Fibroblast of peridontal ligament (primary cell): Measurements from ENCODE around the gene TNK2.
"Not testable (repeated sequence)": the region's sequence is repeated elsewhere in the genome, so short reads cannot be mapped to it uniquely, and the experiment has no call there.

ENCODE experiments used
- DNase-seq: peaks from one replicate; pipeline ENCODE4 v3.0.0-alpha.2; 2010; ENCODE audit errors: extremely low read depth

The TNK2 gene

DNA sequence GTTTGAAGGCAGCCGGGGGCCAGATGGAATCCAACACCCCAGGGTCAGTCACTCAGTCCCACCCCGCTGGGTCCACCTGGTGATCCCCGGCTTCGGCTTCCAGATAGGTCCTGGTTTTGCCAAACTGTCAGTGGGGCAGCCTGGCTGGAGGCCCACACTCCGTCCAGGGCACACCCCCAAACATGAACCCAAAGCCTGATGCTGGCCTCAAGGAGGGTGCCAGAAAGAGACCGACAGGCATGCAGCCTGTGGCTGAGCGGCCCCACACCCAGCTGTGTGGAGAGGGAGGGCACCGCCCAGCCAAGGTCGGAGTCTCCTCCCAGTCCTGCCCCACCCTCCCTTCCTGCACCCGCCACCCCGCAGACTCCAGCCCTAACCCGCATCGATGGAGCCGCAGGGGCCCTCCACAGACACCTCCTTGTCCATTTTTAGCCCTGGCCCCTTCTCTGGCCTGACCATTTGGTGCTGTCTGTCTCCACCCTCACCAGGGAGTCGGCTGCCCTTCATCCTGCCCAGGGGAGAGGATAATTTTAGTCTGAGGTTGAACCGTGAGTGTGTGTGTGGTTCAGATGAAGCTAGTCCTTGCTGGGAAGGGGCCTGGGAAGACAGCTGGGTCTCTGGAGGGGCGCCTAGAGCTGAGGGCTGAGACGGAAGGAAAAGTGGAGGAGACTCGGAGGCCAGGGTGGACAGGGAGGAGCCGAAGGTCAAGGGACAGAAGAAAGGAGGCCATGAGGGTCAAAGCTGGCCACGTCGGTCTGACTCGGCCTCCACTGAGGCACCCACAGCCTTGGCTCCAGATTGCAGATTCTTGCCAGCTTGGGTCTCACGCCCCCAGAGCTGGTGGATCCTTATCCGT is 23.1 kb downstream of the TNK2 start:
- DNase-seq = no peak

DNA sequence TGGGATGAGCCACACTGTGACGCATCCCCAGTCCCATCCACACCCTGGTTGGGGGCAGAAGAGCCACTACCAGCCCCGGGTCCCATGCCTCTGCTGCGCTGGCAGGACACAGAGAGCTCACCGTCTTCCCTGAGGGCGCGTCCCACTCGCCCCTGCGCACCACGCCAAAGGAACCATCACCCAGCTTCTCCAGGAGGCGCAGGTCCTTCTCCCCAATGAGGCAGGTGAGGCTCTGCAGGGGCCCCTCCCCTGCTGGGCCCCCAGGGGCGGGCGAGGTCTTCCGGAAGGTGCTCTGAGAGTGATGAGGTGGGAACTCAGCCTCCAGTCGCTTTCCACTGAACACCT is 23.7 kb downstream of the TNK2 start:
- DNase-seq = no peak

DNA sequence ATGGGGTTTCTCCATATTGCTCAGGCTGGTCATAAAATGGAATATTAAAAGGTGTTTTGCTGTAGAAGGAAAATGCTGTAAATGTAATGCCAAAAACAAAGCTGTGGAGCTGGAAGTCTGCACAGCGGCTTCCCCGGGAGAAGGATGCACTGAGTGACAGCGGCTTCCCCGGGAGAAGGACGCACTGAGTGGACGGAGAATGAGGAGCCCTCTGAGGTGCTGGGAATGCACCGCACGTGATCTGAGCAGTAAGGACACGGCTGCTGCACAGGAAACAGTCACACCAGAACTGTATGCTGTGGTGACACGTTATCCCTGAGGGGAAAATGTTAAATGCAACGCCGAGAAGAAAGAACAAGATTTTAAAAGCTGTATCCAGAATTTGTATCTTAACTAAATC is 24.6 kb downstream of the TNK2 start:
- no peak for DNase-seq

DNA sequence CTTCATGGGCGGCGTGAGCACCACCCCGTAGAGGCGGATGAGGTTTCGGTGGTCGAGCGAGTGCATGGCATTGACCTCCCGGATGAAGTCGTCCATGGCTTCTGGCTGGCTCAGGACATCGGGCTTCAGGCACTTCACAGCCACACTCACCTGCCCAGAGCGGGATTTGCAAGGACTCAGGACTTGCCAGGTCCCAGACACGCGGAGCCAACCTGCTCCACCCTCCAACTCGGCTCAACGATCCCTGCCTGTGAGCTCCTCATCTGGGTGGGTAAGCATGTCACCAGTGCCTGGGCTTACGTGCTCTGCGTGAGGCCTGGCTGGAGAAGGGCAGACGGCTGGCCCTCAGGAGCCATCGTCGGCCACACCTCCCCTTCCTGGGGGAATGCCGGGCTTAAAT is 25.2 kb downstream of the TNK2 start:
- no peak for DNase-seq

DNA sequence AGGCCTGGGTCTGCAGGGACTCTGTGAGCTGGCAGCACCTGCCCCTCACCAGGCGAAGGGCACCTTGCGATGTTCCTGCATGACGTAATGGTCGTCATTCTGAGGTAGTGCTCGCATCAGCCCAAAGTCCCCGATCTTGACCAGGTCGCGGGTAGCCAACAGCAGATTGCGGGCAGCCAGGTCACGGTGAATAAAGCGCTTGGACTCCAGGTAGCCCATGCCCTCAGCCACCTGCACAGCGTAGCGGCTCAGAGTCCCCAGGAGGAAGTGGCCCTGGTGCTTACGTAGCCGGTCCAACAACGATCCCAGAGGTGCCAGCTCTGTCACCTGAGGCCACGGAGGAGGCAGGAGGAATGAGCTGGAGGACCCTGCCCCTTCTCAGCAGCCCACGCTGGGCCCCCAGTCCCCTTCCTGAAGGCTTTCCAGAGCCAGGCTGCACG is 26.3 kb downstream of the TNK2 start:
- DNase-seq = no peak

DNA sequence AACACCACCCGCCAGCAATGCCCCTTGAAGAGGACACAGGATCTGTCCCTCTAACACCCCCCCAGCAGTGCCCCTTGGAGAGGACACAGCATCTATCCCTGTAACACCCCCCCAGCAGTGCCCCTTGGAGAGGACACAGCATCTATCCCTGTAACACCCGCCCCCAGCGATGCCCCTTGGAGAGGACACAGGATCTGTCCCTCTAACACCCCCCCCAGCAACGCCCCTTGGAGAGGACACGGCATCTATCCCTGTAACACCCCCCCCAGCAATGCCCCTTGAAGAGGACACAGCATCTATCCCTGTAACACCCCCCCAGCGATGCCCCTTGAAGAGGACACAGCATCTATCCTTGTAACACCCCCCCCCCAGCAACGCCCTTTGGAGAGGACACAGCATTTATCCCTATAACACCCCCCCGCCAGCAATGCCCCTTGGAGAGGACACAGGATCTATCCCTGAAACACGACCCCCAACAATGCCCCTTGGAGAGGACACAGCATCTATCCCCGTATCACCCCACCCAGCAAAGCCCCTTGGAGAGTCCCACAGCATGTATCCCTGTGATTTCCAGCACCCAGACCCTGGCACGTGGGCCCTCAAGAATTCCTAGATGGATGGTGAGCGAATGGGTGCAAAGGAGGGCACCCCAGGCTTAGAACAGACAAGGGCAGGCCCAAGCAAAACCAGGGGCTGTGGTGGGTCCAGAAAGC is 26.9 kb downstream of the TNK2 start:
- no peak for DNase-seq

DNA sequence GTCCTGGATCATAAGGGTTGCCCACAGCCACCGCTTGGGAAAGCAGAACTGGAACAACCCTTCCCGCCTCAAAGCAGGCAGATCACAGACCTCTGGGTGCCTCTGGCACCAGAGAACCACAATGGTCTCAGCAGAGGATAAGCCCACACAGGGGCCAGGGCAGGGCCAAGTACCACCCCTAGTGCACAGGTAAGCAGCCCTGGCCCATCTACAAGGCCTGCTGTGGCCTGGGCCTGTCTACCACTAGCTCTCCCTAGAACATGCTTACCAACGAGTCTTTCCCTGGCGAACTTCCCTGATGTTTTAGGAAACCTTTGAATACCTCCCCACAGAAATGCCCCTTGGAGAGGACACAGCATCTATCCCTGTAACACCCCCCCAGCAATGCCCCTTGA is 28.3 kb downstream of the TNK2 start:
- no peak for DNase-seq

DNA sequence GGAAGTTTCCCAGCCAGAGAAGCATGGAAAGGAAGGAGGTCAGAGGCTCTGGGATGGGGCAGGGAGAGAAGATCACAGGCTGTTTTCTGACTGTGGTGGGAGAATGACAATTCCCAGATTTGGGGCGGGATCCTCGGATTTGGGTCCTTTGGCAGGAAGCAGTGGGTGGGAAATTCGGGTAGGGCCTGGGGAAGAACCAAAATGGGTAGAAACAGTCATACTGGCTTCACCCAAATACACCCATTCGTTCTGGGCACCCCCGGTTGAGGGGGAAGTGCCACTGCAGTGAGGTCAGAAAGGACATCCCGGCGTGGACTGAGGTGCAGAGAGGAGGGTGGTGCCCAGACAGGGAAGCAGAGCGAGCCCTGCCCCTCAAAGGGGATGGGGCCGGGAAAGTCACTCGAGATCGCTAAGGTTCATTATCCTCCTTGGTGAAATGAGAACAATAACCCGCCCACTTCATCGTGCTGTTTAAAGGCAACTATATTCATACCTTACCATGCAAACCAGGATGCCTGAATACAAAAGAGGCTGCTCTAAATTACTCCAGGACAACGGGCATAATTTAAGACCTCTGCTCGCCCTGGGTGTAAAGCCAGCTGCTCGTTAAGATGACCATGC is 28.8 kb downstream of the TNK2 start:
- no peak for DNase-seq

DNA sequence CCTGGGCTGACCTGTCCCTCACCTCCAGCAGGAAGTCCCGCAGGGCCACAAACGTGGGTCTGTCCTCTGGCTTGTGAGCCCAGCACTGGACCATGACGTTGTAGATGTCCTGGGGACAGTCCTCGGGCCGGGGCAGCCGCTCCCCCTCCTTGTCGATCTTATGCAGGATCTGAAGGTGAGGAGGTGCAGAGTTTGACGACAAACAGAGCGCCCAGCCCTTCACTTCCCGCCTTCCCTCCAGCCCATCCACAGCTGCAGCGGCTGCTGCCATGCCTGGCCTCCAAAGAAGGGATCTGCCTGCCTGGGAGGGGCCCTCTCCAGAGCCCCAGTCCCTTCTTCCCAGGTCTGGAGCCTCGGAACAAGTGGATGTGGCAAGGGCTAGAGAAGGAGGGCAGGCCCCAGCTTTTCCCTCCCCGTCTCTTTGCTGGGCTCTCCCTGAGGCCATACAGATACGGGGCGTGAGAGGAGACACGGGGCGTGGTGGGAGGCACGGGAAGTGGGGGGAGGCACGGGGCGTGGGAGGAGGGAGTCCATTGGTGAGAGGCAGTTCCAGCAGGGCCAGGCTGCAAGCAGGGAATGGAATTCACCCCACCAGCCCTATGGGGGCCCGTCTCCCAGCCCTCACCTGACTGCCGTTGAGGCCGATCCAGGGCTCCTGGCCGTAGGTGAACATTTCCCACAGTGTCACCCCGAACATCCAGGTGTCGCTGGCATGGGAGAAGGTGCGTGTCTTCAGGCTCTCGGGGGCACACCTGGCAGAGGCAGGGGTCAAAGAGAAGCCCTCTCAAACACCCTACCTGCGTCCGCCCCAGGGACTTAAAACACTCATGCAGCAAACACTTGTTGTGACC is 29.7 kb downstream of the TNK2 start:
- no peak for DNase-seq

DNA sequence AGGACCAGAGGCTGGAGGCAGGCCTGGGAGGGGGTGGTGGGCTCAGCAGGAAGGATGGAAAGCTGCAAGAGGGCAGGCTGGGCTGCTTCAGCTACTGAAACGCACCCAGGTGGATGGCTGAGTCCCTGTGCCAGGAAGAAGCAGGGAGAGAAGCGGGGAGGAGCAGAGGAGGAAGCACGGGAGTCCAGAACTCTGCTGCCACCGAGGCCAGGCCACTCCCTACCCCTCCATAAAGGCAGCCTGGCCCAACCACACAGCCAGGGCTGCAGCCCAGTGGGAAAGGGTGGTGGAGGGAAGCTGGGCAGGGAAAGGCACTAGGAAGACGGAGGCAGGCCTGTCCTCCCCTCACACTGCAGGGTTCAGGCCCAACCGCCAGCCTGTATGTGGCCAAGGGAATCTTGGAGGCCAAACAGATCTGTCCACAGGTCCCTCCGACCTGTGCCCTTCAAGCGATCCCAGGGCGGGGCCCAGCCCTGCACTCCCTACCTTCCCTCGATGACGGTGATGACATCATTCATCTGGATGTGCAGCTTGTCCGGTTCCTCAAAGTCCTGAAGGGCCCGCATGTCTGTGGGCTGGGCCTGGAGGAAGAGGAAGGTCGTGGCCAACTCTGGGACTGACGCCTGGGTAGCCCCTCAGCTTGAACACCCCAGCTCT is 30.5 kb downstream of the TNK2 start:
- DNase-seq = no peak

DNA sequence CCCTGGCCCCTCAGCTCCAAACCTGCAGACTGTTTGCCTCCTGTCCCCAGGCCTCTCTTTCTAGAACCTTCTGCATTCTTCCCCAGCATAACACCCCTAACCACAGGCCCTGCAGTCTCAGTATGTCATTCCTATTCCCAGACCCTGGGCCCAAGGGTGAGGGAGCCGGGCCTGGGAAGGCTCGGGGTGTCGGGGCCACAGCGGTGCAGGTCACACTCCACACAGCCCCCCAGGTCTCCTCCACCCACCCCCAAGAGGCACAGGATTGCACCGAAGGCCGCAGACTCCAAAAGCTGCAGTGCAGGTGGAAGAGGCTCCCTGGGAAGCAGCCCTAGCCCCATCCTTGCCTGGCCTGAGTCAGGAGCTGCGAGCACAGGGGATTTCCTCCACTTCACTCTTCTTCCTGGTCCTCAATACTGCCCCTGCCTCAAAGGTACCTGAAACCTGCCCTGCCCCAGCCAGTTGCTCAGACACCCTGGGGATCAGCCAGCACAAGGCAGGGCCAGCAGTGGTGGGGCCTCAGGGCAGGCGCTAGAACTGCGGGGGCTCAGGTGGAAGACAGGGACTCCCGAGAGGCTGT is 31.1 kb downstream of the TNK2 start:
- no peak for DNase-seq

DNA sequence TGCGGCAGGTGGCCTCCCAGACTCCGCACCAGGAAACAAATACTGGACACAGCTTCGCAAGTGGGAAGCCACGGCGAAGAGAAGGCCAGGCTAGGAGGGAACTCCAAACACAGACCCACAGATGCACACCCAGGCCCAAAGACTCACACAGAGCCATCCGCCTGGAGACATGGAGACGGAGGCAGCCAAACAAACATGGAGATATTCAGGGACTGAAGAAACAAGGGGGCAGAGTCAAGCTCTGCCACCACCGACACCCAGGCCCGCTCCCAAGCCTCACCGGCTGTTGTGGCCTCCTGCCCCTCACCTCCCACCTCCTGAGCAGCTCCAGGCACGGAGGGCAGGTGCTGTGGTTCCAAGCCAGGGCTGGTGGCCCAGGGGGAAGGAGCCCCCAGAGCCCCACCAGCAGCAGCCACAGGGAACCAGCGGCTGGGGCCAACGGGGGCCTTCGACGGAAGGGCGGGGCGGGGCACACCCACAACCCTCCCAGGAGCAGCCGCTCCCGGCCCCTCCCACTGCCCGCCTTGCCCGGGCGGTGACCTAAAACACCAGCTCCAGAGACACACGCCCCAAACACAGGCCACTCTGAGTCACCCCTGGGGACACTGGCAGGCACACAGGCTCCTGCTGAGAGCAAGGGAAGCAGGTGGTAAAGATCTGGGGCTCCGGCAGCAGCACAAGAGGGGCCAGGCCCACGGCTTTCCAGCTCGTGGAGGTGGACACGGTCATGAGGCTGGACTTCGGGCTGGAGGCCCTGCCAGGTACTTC is 31.9 kb downstream of the TNK2 start:
- DNase-seq = no peak

DNA sequence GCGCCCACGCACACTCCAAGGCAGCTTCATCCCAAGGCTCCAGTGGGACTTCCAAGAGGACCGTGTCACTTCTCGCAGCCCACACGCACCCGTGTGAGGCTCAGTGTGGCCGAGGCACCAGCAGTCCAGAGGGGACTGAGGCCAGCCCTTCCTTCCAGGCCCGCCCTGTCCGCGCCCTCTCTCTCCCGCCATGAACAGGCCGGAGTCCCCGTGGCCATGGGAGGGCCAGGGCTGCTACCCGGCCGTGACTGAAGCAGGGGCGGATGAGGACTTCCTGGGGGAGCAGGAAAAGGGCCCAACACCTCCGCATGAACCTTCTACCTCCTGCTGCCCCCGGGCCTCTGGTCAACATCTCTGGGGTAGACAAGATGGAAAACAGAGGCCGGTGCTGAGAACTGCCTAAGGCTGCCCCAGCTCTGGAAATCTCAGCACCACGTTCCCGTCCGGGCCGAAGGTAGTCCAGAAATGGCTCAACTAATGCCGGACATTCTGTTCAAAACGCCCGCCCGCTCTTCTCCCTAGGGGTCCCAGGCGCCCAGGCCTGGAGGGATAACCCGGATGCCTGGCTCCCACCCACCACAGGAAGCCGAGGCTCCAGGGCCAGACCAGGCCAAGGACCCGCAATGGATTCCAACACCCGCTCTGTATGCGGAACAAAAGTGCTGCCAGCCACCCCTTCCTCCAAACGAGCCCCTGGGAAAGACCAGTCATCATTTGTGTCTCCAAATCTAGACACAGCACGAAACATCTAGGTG is 32.7 kb downstream of the TNK2 start:
- DNase-seq = no peak

DNA sequence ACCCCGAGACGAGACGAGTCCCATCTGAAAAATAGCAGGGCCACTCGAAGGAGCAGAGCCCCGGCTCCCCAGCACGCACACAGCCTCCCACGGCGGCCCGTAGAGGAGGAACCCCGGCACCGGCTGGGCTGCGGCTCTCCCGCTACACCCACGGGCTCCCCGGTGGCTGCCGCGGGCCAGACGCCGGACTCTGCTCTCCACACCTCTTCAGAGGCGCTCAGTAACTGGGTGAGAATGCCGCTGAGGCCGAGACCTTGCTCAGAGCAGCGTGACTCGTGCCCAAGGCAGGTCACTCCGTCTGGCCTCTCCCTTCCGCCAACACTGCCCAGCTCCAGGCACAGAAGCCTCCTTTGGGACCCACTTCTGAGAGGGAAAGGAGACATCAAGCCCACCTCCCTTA is 34.4 kb downstream of the TNK2 start:
- no peak for DNase-seq

DNA sequence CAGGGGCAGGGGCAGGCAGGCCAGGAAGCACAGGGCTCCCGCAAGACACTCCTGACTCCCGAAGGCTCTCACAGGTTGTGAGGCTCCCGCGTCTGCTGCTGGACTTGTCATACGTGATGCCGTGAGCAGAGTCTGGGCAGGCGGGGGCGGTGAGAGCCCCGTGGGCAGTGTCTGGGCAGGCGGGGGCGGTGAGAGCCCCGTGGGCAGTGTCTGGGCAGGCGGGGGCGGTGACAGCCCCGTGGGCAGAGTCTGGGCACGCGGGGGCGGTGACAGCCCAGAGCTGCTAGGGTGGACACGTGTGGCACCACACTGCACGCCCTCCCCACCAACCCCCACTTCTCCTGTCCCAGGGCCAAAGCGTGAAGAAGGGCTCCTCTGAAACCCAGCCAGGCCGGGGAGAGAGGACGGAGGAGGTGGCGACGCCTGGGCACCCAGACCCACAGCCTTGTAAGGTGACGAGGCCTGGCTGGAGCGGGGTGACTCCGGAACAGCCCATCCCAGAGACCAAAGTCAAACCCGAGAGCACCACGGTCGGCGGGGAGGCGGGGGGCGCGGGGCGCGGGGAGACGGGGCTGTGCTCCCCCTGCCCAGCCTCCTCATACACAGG is 35.0 kb downstream of the TNK2 start:
- DNase-seq = no peak

DNA sequence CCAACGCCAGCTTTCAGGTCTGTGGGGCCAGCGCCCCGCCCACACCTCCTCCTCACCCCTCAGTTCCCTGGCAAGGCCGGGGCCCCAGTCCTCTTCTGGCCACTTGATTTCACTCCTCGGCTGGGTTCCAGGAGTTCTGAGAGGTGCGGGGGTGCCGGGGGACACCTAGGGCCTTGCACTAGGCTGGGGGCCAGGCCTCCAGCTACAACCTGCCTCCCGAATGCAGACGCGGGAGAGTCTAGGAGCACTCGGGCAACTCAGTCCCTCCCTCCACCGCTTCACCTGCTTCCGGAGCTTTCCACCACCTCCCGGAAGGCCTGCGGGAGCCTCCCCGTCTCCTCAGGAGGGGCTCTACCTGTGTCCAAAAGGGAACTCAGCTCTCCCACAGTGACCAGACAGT is 35.6 kb downstream of the TNK2 start:
- no peak for DNase-seq

DNA sequence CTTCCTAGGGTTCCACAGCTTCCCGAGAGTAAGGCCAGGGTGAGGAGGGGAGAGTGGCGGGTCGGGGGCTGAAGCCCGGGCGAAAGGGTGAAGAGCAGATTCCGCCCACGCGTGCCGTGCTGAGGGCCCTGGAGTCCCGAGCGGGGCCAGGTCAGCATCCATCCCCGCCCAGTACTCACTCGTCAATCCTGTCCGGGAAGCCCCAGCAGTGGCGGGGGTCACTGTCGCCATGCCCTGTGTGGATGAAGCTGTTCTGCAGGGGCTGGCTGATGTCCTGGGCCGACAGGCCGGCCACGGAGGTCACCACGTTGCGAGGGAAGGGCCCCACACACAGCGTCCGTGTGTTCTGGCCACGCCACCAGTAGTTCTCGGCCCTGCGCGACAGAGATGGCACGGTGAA is 36.3 kb downstream of the TNK2 start:
- DNase-seq = no peak

DNA sequence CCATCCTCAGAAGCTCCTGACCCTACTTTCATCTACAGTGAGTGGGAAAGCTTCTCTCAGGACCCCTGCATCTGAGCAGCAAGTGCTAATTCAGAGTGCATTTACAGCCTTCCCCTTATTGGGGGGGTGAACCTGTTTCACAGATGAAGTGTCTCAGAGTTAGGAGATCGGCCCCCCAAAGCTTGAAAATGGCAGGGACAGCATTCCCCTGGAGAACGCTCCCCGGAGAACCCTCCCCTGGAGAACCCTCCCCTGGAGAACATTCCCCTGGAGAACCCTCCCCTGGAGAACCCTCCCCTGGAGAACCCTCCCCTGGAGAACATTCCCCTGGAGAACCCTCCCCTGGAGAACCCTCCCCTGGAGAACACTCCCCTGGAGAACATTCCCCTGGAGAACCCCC is 36.7 kb downstream of the TNK2 start:
- DNase-seq = not testable (repeated sequence)

DNA sequence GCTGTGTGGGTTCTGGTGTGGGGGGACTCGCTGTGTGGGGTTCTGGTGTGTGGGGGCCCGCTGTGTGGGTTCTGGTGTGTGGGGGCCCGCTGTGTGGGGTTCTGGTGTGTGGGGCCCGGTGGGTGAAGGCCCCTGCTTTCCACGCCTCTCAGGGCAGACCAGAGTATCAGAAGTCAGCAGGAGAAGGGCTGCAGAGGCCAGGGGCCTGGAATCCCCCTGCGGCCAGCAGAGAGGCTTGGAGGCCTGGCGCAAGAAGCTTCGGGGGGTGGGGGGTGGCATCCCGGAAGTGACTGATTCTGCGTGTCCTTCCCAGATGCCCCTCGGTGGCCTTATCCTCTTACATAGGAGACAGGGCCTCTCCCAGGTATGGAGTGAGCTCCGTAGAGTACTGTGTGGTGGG is 37.4 kb downstream of the TNK2 start:
- no peak for DNase-seq
